Activated CD4-positive, alpha-beta T cell treated with anti-CD3 and anti-CD28 coated beads for 24 hours (primary cell): Measurements from ENCODE around the gene GPR15LG.

ENCODE experiments used
- DNase-seq, 2 donors: peaks; one replicate each; pipeline ENCODE4 v3.0.0-alpha.2; 2020; ENCODE audit warnings: low read depth in 2 of 2

Gene GPR15LG

GRCh38 chr10:84214612-84215235 lies 41.1 kb downstream of the GPR15LG start:
- DNase-seq, result peak in 1 of 2 donors; percentile 7

DNA sequence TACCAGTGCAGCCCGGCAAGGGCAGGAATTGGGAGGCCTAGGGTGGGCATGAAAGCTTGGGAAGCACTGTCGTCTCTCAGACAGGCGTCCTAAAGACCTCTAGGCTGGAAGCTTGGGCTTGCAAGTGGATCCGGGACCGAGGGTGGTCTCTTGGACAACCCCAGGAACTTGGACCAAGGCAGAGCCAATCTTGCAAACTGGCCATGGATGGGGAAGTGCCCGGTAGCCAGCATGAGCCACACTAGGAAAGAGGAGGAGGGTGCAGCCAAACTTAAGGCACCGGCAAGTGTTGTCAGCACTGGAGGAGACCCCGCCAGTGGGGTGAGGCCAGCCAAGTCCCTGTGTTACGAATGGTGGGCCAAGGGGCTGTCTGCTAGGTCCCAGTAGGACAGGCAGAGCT lies 43.2 kb downstream of the GPR15LG start:
- DNase-seq, result no peak

- DNase-seq, result no peak
Measured at GRCh38 chr10:84217746-84218145, 44.1 kb downstream of the GPR15LG start.

DNA sequence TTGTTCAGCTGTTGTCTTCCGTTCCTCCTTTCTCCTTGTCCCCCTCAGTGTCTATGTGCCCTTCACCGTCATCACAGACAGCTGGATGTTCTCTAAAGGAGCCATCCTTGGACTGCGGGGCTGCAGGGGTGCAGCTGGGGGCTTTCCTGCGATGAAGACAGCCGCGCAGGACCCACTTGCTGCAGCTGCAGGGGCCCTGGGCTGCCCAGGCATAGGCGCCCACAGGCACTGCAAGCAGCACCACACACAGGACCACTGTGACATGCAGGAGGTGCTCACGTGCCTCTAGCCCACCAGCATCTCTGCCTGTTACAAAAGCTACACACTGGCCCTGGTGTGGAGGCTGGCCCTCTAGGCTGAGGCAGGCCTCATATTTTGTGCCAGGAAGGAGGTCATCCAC lies 48.3 kb downstream of the GPR15LG start:
- no peak for DNase-seq

DNA sequence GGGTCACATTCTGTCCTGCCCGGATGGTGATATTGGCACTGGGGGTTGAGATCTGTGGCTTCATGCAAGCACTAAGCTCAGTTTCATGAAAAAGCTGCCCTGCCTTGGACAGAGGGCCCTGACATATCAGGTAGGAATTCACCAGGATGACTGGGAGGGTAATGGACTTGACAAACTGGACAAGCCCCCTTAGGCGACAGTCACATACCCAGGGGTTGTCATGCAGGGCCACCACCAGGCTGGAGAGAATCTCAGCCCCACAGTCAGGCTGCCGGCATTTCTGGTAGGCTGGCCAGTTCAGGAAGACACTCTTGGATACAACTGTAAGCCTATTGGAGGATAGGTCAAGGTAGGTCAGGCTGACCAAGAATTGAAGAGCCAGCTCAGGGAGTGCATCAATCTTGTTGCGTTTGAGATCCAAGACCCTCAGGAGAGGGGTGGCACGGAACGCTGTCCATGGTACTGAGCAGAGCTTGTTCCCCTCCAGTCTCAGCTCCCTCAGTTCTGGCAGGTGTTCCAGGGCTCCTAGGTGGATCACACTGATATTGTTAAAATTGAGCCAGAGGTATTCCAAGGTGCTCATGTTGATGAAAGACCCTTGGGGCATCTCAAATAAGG lies 50.9 kb downstream of the GPR15LG start:
- no peak for DNase-seq

DNA sequence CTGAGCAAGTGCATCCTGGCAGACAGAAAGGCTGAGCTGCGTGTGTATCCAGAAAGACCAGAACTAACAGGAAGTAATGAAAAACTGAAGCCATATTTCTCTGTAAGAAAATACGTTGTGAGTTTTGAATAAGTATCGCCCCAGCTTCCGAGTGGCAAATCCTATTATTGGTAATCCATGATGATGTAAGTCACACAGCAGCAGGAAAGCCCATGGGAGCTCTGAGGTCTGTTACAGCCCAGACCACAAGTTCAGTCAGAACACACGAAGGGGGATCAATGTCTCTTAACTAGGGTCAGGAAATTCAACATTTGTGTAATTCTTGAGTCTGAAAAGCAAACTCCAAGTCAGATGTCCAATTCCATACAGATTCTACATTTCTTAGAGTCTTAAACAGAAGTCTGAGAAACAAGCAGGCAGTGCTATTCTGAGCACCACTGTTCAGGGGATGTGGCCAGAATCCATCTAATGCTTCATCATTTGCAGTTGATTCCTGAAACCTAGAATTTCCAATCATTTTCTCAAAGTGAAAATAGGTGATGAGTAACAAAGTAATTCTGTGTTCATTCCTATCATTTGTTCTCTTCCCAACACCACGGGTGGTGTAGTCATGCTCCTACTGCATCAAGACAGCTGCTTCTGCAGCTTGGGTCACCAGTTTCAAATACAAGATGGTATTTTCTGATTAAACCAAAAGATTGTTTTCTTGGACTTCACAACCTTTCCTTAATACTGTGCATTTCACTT lies 52.0 kb downstream of the GPR15LG start, which contains the start of gene LRIT2:
TSS of gene LRIT2 (minus strand) at position 118 of the 747 bp plus-strand sequence. CDS start at position 94, 24 bp downstream.
- no peak for DNase-seq

DNA sequence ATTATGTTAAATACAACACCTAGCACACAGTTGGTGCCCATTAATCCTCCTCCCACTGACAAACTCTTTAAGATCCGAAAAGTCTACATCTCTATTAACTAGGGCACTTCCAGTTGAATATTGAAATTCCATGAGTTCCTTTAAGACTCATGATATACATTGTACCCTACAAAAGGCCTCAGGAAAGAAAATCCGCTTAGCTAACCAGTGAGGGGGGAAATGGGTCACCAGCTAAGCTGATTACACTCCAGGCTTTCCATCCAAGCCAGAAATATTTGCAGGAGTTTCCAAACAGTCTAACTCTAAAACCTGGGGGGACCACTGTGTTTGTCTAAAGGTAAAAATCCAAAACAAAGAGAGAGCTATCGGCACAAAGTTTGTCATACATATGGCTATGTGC lies 53.0 kb downstream of the GPR15LG start:
- no peak for DNase-seq

- no peak for DNase-seq
Measured at GRCh38 chr10:84227810-84228209, 54.2 kb downstream of the GPR15LG start.

- DNase-seq, result no peak
Measured at GRCh38 chr10:84230359-84230758, 56.8 kb downstream of the GPR15LG start.

DNA sequence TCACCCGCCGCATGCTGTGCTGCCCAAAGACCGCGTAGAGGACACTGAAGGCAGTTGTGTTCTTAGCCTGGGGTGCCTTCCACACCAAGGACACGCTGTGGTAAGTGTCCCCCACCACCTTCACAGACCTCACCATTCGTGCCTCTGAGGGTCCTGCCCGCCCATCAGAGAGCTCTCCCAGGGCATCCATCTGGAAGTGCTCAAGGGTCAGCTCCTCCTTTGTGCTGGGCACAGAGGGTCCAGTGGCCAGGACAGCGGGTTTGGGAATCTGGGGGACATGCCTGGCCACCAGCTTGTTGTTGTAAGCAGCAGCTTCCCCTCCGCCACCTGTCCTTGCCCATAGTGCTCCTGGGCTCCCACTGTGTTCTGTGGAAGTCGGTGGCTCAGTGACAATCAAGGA lies 58.8 kb downstream of the GPR15LG start:
- no peak for DNase-seq

DNA sequence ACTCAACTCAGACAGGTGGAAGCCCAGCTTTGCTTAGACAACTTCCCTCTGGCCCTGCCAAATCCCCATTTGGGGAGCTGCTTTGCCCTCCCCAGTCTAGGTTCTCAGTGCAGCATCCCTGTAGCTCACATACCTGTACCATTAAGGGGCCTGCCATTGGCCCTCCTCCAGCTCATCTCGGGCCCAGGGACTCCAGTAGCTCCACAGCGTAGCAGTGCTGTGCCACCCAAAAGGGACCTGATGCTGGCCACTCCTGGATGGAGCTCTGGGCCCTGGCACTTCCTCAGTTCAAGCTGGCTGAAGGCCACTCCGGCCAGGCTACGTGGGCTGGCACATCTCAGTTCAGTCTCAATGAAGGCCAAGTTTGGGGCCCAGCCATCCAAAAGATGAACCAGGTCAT lies 60.3 kb downstream of the GPR15LG start:
- DNase-seq, result no peak

- DNase-seq, result no peak
Measured at GRCh38 chr10:84234479-84234878, 60.9 kb downstream of the GPR15LG start.
